Fibroblast of pulmonary artery (primary cell): ENCODE measurements around the gene R3HDM2.
A peak's percentile ranks its signal among the peaks of the same experiment; 100 is the strongest.

ENCODE experiments used
- DNase-seq: peaks from one replicate; pipeline ENCODE4 v3.0.0-alpha.2; 2010; ENCODE audit warnings: low read depth
- H3K4me3 ChIP-seq: replicated peaks from 2 replicates; pipeline ENCODE4 v1.5.1; 2011; ENCODE audit warnings: low read depth, mild to moderate bottlenecking, control low read depth, low read length, moderate library complexity
- TF ChIP-seq, protein P1 (sequence below): IDR thresholded peaks from 2 replicates; pipeline ENCODE4 v1.5.1; 2011; ENCODE audit warnings: mild to moderate bottlenecking, control low read depth, low read length, inconsistent platforms; ENCODE audit errors: missing control alignments

Gene R3HDM2

GRCh38 chr12:57461917-57462250 is 31.0 kb upstream of the R3HDM2 start:
- TF ChIP-seq, protein P1, sequence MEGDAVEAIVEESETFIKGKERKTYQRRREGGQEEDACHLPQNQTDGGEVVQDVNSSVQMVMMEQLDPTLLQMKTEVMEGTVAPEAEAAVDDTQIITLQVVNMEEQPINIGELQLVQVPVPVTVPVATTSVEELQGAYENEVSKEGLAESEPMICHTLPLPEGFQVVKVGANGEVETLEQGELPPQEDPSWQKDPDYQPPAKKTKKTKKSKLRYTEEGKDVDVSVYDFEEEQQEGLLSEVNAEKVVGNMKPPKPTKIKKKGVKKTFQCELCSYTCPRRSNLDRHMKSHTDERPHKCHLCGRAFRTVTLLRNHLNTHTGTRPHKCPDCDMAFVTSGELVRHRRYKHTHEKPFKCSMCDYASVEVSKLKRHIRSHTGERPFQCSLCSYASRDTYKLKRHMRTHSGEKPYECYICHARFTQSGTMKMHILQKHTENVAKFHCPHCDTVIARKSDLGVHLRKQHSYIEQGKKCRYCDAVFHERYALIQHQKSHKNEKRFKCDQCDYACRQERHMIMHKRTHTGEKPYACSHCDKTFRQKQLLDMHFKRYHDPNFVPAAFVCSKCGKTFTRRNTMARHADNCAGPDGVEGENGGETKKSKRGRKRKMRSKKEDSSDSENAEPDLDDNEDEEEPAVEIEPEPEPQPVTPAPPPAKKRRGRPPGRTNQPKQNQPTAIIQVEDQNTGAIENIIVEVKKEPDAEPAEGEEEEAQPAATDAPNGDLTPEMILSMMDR: no peak
- DNase-seq: no peak
- H3K4me3 ChIP-seq: peak overlapping the region; percentile 66

DNA sequence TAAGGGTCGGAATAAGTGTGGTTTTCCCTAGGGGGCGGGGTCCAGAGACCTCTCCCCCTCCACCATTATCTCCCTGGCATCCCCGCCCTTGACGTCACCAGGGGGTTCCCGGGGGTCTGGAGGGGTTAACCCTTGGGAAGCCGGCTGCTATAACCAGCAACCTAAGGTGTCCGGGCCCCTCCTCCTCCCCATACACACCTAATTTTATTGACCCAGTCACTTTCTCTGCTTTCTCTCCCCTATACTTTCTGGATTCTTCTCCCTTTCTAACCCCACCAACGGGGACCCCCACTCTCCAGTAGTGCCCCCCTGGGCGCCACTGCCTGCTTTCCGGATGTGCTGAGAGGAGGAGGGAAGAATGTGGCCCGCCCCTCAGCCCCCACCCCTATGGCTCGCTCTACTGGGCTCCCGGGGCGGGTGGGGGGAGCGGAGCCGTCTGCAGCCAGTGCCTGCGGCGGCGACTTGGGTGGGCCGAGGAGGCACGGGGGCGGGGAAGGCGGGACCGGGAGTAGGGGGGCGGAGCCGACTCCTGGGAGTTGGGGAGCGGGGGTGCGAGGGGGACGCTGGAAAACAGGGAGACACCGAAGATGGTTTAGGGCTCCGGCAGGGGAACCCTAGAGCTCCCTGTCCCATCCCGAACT is 30.6 kb upstream of the R3HDM2 start:
- TF ChIP-seq, protein P1: no peak
- DNase-seq: peak; percentile 37
- H3K4me3 ChIP-seq: peak overlapping the region; percentile 66

DNA sequence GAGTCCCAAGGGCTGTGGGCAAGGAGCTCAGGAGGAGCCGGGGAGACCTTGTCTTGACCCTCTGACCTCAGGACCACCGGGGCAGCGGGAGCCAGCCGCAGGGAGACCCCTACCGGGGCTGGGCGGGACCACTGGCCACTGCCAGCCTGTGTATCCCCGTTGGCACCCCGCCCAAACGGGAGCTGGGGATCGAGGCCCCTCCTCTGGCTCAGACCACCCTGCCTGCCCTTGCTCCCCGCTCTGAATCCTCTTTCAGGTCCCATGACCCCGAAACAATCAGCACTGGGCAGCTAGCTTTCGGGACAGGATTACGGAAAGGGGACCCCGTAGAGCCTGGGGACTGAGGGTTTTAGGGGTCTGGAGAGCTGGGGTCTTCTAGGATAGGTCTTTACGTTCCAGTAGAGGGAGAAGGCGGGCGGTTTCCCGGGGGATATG is 30.0 kb upstream of the R3HDM2 start:
- H3K4me3 ChIP-seq: peak overlapping the region; percentile 66
- no peak for DNase-seq
- TF ChIP-seq, protein P1: no peak

DNA sequence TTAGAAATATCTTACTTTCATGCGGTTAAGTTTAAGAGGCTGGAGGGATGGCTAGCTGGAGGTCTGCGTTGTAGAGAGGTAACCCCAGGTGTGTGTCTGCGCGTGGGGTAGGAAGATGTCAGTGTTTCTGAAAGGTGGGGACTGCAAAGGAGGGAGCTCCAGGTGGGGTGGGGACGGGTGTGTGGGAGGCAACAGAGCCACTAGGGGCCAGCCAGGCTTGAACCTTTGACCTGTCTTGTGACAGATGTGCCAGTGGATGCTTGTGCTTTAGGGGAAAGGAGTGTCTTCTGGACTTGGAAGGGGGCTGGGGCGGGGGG is 29.6 kb upstream of the R3HDM2 start:
- peak overlapping the region; percentile 79 for H3K4me3 ChIP-seq
- TF ChIP-seq, protein P1: no peak
- DNase-seq: no peak

- TF ChIP-seq, protein P1: no peak
- peak; percentile 33 for DNase-seq
- H3K4me3 ChIP-seq: peak within 1 kb of the TSS; percentile 79
Measured at GRCh38 chr12:57459750-57460467, 29.1 kb upstream of the R3HDM2 start, which contains the start of gene GLI1. Gene GLI1 (plus strand): TSS chr12:57459785. CDS start chr12:57463692, 3,907 bp downstream.

DNA sequence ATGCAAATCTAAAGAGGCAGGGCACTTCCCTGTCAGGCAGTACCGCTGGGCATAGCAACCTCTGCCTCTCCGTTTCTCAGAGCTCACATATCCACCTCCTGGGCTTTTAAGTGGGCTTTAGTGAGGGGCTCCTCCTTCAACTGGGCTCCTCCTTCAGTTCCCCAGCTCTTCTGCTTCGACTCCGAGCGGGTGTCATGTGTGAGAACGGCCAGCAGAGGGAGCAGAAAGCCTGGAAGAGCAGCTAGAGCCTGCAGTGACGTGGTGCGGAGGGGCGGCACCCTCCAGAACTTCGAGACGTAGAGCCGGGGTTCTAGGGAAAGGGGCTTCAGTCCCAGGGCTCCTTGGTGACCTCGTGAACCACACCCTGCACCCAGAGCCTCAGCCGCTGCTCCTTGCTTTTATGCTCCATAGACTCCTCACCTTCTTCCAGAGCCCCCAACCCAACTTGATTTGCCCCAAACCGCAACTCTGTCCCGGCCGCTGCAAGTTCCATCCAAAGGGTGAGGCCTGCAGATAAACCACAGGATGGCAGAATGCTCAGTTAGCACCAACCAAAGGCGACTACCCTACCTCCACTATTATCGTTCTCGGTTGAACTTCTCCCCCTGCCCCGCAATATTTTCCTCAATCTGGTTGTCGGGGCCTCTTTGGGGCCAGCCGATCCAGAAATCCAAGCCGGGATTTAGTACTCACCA is 28.4 kb upstream of the R3HDM2 start:
- DNase-seq: peak; percentile 97
- TF ChIP-seq, protein P1: peak; percentile 96
- H3K4me3 ChIP-seq: peak overlapping the region; percentile 79
